Stimulated activated CD4-positive, alpha-beta T cell treated with anti-CD3 and anti-CD28 coated beads, Interleukin-15, amount 100 ng/mL, for 48 hours (primary cell): ENCODE results near the gene FADS6.
"Not testable (repeated sequence)": the region's sequence is repeated elsewhere in the genome, so short reads cannot be mapped to it uniquely, and the experiment has no call there.

ENCODE experiments used
- DNase-seq, 2 donors: peaks; one replicate each; pipeline ENCODE4 v3.0.0-alpha.2; 2020; ENCODE audit warnings: low read depth in 2 of 2

Gene FADS6

GRCh38 chr17:74920642-74921025 lies 27.2 kb upstream of the FADS6 start:
- no peak for DNase-seq

- DNase-seq: no peak
Observed at GRCh38 chr17:74920306-74920620, 26.8 kb upstream of the FADS6 start.

DNA sequence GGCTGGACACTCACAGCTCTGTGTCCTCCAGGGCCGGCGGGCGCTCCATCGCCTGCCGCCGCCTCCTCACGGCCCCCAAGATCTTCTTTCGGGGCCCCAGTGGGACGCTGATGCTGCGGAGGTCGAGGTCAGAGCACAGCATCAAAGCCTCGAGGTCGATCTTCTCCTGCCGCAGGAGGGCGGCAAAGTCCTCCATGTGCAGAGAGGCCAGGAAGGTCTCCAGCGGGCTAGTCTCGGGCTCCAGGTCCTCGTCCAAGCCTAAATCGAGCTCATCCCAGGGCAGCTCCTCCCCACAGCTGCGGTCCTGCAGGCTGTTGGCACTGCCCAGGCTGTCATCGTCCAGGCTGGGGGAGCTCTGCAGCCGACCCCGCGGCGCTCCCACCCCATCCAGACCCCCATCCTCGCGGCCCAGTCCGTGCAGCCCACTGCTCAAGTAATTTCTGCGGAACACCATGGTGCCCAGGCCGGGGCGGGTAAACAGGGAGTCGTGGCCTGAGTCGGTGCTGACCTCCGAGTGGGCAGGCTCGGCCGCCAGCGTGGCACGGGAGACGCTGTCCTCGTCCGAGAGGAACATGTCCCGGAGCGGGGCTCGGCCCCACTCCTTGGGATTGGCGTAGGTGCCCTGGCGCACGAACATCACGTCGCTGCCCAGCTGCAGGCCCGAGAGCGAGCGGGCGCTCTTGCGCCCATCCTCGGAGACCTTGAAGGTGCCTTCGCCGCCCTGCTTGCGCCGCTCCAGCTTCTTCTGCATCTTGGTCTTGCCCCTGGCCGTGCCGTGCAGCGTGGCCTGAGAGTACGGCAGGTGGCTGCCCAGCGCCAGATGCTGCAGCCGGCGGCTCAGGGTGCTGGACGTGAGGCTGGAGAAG lies 26.2 kb upstream of the FADS6 start:
- DNase-seq: no peak

DNA sequence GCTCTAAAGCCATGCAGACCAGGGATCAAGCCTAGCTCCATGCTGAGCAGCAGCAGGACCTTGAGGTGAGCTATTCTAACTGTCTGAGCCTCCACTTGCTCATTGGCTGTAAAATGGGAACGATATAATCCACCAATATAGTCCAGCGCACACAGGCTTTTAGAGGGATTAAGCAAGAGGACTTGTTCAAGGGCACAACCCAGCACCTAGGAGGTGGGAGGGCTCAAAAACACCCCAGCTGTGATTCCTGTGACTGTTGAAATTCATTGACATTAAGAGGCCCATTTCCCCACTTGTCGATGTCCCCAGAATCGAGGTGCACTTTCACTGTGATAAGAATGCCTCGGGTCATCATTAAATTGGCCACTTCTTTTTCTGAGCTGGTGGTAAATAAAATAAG lies 25.5 kb upstream of the FADS6 start:
- DNase-seq: no peak

DNA sequence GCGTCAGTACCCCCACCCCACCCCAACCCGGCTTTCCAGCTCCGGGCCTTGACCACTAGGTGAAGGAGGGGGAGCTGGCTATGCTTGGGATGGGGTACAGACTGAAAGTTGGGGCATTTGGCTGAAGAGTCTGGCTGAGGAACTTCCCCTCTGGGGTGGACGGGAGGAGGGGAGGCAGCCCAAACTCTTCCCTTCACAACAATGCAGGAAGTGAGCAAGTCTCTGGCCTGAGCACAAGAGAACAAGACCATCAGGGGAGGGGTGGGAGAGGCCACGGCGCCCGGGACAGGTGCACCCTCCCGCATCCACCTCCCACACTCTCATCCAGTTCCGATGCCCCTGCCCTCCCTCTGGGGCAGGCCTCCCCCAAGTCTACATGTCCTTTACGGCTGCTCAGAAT lies 24.0 kb upstream of the FADS6 start:
- no peak for DNase-seq

GRCh38 chr17:74916851-74917199 lies 23.4 kb upstream of the FADS6 start:
- DNase-seq: no peak

DNA sequence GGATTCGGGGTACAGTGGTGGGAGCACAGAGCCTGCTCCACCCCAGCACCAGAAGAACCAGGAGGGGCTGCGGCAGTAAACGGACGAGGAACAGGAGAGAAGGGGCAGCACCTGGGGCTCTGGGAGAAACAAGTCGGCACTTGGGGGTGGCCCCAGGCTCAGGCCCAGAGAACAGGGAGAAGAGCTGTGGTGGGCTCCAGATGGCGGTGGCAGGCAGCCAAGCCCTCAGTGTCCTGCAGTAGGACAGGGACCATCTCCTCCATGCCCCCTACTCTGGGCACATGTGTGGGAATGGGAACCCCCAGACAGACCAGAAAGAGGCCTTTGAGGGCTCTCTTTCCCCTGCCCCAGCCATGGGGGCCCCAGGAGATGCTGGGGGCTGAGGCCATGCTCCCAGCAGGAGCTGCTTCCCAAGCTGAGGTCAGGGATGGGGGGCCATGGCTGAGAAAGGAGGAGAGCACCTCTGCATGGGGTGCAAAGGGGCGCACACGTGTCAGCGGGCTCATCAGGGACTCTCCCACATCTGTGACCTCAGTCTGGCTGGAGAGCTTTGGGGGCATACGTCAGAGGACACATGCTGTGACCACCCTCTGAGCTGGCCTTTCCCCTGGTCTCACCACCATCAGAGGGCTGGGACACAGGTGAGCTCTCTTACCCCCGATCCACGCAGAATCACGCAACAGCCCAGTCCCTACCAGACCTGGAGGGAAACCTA lies 22.9 kb upstream of the FADS6 start:
- no peak for DNase-seq

GRCh38 chr17:74911423-74911822 lies 18.0 kb upstream of the FADS6 start:
- DNase-seq: not testable (repeated sequence)

DNA sequence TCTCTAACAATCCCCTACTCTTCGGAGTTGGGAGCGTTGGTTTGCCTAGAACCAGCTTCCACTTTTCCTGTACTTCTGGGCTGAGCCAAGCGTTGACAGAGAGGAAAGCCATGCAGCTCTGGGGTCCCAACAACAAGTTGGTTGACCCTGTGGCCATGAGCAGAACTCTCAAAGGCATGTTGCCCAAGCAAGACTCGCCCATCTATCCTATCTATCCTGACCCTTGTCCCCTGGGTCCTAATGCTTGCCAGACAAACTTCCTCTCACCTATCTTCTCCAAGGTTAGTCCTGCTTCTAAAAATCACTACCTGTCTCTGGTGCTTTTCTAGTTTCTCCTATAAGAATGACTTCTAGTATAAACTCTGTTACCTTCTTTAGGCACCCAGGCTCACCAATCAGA lies 15.7 kb upstream of the FADS6 start:
- not testable (repeated sequence) for DNase-seq

GRCh38 chr17:74907012-74907411 lies 13.6 kb upstream of the FADS6 start:
- DNase-seq: no peak

GRCh38 chr17:74906214-74906793 lies 12.9 kb upstream of the FADS6 start:
- not testable (repeated sequence) for DNase-seq

DNA sequence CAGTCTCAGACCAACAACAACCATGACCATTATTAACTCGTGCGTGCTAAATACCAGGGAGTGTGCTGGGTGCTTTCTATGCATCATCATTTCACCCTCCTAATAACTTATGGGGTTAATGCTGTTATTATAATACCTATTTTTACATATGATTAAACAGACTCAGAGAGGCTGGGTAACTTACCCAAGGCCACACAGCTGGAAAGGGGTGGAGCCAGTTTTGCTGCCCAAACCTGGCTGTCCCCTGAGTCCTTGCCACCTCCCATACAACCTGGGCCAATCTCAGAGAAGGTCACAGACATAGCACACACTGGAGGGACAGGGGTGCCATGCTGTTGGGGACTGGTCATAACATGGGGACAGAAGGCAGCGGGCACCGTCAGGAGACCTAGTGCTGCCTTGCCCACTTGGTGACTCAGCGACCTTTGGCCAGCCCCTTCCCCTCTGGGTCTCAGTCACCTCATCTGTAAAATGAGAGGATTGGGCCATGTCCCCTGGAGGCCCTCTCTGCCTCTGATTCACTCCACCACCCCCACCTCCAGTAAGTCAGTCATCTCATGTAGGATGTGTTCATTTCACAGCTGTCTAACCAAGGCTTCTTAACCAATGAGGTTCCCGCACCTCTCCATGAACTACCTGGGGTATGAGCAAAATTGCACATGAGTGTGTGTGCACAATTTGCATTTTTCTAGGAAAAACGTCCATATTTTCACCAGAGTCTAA lies 11.4 kb upstream of the FADS6 start:
- DNase-seq: no peak

DNA sequence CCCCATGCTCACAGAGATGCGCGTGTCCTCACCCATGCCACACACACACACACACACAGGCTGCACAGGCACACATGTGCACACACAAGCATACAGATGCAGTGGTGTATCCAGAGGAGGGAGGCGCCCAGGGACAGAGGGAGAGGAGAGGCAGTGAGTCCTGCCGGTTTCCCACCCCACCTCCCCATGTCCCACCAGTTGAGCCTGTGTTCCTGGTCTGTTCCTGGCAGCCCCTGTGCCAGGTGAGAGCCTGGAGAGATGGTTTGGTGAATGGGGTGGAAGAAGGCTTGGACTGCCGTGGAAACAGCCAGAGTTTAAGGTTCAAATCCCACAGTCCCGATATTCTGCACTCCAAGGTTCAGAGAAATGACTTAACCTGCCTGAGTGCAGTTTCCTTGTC lies 10.2 kb upstream of the FADS6 start:
- no peak for DNase-seq

DNA sequence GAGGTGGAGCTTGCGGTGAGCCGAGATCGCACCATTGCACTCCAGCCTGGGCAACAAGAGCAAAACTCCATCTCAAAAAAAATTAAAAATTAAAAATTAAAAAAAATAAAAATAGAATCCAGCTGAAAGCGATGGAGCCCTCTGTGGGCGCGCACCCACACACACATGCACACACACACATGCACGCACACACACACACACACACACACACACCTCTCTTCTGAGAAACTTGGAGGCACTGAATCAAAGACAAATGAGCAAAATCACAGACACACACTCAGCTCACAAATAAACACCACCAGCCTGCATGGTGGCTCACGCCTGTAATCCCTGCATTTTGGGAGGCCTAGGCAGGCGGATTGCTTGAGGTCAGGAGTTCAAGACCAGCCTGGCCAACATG lies 9.6 kb upstream of the FADS6 start:
- no peak for DNase-seq

DNA sequence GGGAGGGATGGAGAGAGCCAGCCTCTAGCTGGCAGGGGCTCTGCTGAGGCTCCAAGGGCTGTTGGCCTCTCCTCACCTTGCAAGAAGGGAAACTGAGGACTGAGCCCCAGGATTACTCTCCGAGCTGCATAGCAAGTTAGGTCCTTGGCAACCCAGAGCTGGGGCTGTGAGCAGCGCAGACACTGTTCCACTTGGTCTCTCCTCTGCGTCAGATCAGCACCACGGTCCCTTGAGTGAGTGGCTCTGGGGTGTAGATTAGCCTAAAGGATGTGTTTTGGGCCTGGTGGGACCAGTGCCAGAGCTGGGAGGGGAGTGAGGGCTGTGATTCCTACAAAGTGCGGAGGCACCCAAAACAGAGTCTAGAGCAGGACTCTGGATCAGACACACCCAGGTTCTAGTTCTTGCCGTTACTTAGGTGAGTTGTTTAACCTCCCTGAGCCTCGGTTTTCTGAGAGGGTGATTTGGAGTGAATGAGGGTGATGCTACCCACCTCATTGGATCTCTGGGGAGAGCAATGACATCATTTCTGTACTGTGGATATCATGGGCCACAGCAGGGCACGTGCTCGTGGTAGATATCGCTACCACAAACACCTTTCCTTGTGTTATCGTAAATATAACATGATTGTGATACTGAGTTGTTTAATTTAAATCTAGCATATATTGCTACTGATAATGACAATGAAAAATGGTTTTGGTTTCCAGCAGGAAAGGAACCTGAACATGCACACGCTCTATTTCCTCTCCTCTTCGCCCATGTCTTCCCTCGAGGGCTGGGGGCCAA lies 8.1 kb upstream of the FADS6 start:
- no peak for DNase-seq

DNA sequence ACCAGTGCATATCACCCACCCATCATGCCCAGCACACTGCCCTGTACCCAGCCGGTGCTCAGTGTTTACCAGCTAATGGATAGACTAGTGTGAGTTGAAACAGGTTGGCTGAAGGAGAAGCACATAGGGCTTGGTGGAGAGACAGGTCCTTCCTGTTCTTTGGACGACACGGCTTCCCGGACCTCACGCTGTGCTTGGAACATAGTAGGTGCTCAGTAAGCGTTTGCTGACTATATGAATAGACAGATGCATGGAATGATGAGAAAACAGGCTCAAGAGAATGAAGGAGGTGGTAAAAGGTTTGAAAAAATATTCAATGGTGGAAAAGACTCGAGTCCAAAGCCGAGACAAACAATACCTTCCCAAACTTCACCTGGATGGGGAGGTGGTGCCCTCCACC lies 6.8 kb upstream of the FADS6 start:
- DNase-seq: no peak

DNA sequence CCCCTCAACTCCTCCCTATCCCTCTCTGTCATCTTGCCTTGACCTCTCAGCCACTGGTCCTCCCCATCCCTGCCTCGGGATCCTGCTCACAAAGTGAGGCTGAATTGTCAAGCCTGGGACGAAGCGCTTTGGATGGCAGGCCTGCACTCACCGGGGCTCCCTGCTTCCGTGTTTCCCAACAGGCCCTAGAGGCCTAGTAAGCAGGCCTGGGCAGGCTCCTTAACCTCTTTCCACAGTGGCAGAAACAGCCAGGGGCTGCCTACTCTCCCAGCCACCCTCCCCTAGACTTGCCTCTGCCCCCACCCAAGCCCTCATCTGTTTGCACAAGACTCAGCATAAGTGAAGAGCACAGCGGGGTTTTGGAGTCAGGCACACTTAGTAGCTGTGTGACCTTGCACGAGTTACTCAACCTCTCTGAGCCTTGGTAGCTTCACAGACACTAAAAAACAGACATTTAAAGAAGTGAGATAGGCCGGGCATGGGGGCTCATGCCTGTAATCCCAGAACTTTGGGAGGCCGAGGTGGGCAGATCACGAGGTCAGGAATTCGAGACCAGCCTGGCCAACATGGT lies 5.0 kb upstream of the FADS6 start:
- no peak for DNase-seq

DNA sequence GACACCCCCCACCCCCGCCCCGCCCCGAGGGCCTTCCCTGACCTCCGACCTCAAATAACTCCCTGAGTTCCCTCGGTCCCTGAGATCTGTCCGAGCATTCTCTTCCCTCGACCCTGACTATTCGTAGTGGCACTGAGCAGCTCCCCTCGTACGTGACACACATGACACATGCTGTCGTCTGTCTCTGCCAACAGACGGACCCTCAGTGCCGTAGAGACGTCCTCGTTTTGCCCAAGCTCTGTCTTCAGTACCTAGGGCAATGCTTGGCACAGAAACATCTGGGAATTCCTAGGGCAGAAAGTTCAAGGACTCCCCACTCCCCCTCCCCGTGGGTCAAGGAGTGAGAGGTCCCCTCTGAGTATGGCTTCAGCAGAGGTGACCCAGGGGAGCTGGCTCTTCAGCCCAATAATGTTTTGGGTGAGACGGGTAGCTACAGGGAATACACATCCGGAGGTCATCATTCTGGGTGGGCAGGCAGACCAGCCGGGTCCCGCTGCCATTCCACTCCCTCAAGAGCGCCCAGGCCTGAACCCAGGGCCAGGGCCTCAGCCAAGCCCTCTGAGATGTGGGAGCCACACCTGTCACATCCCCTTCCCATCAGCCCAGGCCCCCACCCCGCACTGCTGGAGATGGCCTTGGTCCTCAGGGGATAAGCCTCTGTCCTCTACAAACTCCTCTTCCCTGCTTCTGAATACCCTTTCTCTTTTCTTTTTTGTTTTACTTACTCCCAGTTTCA lies 671 bp upstream of the FADS6 start:
- DNase-seq: no peak

DNA sequence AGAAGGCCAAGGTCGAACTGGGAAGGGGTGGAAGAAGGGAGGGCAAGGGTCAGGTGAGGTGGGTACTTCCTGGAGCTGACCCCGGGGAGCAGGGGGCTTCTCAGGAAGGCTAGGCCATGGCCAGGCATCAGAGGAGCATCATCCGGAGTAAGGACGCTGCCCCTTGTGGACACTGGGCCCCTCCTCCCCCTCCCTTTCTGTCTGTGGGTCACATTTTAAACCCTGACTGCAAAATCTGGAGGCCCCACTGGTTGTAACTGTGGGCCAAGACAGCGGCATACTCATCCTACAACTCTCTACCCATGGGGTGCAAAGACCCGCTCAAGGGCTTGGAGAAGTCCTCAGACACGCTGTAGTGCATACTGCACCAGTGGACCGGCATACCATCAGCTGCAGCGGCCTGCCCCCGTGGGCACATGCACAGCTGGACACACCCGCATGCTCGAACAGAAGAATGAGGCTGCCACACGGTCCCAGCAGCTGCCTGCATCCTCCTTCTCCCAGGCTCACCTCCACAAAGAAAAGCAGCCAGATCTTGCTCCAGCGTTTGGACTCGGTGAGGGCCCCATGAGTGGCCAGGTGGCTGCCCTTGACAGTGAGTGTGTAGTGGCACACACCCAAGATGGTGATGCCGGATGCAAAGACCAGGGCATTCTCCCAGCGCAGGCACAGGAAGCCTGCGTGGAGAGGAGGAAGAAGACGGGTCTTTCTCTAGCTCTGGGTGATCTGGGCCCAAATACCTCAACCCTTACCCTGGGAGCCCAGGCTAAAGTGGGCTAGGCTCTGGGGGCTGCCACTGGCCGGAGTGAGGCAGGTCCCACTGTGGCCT lies 1.2 kb downstream of the FADS6 start:
- no peak for DNase-seq

DNA sequence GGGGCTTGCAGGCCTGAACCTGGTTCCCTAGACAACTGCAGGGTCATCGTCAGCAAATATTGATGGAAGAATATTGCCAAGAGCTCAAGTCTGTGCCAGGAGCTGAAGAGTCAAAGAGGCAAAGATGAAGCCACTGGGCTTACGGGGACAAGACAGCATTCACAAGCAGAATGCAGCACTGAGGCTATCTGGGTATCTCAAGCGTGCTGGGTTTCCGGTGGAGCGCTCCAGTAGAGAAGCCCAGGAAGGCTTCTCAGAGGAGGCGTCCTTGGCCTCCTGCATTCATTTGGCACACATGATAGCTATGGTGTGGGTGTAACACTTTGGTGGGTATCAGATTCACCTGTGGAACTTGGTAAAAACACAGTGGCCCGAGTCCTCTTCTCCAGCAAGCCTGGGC lies 2.9 kb downstream of the FADS6 start:
- no peak for DNase-seq
